Activated T-cell treated with anti-CD3 and anti-CD28 coated beads, Interleukin-2, amount 50 U/mL, for 48 hours (primary cell): ENCODE results near the gene FRY.
"Not testable (repeated sequence)": the region's sequence is repeated elsewhere in the genome, so short reads cannot be mapped to it uniquely, and the experiment has no call there.

Experiments
- DNase-seq, 2 experiments: peaks; one replicate each; pipeline ENCODE4 v3.0.0-alpha.2; 2020

The FRY gene

DNA sequence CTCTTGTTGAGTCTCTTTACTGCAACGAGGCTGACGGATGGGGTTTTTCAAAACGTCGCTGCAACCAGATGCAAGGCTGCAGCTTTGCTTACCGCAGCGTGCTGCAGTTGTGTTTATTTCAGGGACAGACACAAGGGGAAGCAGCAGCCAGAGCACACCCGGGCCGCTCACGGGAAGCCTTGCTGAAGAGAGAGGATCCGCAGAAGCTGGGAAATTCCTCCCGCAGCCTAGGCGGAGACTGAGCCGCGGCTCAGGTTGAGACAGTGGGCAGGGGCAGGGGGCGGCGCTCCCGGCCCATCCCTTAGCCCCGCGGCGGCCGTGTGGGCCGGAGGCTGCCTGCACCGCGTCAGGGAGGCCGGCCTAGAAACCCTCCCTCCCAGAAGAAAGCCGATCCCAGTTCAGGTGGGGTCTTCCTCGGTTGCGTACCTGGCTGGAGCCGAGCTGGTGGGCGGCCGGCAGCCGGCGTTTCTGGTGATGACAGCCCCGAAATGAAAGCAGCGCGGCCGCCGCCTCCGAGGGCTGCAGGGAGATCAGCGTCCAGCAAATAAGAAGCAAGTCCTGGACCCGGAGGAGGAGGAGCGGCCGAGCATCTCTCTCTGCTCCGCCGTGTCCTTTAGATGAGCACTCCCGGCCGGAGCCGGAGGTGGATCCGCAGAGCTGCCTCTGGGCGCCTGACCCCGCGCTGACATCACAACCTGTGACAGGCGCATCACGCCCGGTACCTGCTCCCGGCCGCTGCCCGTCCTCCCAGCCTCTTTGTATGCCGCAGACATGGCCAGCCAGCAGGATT is at the start of gene FRY:
Gene FRY (plus strand): TSS at position 750 of the 790 bp plus-strand sequence. CDS start 22 bp downstream, at position 772.
- peak; percentile 53 to 67 for DNase-seq

DNA sequence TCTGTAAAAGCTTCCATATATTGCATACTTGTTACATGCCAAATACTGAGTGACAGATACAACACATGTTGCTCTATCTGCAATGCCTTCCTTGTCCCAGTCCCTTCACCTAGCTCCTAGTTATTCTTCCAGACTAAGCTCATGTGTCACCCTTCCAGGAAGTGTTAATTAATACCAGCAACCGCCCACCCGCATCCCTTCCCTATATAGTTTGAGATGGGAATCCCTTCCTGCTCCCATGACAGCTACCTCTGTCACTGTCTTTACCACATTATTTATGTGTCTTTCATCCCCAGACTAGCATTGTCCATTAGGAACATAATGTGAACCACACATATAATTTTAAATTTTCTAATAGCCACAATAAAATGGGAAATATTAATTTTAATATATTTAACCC is 49.5 kb upstream of the FRY start:
- DNase-seq, result no peak

DNA sequence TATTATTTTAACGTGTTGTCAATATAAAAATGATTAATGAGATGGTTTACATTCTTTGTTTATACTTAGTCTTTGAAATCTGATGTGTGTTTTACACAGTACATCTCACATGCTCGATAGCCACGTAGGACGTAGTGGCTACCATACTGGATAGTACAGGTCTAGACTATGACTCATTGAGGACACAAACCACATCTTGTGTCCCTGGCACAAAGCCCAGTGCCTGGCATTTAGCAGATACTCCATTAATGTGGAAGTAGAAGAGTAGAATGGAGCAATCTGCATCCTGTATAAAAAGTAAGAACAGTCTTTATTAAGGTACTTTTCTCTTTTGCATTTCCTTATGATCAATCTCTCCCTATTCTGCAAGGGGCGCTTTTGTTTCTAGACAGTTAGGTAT is 49.0 kb upstream of the FRY start:
- no peak for DNase-seq

DNA sequence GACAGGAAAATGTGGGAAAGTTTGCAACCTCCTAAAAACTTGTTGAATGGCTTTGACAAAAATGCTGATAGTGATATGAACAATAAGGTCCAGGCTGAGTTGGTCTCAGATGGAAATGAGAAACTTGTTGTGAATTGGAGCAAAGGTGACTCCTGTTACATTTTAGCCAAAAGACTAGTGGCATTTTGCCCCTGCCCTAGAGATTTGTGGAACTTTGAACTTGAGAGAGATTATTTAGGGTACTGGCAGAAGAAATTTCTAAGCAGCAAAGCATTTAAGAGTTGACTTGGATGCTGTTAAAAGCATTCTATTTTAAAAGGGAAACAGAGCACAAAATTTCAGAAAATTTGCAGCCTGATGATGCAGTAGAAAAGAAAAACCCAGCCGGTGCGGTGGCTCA is 47.9 kb upstream of the FRY start:
- DNase-seq, result not testable (repeated sequence)

DNA sequence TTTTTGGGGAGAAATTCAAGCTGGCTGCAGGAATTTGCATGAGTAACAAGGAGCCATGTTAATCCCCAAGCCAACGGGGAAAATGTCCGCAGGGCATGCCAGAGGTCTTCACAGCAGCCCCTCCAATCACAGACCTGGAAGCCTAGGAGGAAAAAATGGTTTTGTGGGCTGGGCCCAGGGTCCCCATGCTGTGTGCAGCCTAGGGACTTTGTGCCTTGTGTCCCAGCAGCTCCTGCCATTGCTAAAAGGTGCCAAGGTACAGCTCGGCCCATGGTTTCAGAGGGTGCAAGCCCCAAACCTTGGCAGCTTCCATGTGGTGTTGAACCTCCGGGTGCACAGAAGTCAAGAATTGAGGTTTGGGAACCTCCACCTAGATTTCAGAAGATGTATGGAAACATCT is 47.2 kb upstream of the FRY start:
- not testable (repeated sequence) for DNase-seq

DNA sequence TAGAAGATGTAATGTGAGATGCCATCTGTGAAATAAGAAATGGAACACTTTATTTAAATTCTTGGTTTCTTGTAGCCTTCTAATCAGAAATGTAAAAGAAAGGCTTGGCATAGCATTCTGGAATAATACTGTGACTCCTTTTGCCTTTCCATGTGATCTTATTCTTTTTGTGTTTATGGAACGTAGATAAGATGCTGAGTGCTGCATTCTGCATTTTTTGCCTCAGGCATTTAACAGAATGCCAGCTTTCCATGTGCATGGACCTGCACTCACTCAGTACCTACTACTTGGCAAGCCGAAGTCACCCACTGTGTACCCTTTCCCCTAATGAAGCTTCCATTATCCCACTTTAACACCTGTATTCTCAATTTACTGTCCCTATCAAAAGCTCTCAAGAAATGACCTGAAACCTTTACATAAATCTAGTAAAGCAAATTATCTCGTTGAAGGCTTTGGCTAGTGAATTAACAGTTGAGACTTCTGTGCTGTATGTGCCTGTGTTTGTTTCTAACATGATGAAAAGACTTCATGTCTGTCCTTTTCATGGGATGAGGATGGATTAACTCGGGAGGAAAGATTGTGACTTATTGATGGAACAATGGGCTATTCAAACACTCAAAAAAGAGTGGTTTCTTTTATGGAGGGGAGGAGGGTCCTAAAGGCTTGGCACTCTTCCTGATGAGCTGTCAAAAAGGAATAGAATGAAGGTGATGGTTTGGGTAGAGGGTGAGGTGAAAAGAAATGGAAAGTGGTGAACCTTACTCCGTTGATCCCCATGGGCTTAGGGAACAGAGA is 44.7 kb upstream of the FRY start:
- no peak for DNase-seq

DNA sequence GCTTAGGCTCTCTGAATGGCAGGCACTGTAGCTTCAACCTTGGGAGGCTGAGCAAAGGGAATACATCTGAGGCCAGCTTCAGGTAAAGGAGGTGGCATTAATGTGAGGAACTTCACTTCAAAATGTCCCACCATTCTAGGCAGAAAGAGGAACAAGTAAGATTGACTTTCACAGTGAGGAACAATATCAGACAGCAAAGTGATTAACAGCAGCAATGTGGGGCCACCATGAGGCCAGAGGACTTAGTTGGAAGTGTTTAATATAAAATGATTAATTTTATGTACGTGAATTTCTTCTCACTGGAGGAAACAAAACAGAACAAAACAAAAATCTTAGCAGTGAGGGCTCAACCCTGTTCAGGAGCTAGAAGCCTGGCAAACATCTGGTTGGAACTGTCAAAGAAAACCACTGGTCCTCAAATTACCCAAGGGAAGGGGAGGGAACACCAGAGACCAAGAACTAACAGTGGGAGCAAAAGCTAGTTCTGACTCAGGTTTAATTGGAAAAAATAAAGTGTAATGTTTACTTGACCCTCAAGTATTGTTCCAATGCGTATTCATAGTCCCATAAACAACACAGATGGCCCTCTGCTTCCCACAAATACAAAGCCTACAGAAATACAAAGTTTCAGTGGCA is 43.9 kb upstream of the FRY start:
- DNase-seq, result no peak

DNA sequence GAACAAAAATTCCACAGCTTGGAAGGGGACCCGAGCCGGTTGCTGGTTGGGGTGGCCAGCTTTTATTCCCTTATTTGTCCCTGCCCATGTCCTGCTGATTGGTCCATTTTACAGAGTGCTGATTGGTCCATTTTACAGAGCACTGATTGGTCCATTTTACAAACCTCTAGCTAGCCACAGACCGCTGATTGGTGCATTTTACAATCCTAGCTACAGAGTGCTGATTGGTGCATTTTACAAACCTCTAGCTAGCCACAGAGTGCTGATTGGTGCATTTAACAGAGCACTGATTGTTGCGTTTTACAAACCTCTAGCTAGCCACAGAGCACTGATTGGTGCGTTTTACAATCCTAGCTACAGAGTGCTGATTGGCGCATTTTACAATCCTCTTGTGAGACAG is 37.2 kb upstream of the FRY start:
- DNase-seq, result not testable (repeated sequence)

DNA sequence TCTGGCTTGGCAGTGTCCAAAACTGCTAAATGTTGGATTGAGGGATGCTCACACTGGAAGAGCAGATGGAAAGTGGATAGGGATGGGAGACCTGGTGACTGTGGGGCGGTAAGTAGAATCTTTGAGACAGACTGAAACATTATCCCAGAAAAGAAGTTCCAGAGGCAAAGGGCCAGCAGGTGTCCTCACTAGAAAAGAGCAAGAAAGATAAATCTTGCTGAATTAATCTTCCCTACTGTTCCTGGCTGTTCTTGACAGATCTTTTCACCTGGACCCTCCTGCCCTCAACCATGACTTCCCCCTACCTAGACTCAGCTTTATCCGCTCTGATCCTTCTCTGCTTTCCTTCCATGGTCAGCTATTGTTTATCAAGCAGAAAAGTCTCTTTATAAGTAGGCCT is 35.0 kb upstream of the FRY start:
- DNase-seq, result no peak

DNA sequence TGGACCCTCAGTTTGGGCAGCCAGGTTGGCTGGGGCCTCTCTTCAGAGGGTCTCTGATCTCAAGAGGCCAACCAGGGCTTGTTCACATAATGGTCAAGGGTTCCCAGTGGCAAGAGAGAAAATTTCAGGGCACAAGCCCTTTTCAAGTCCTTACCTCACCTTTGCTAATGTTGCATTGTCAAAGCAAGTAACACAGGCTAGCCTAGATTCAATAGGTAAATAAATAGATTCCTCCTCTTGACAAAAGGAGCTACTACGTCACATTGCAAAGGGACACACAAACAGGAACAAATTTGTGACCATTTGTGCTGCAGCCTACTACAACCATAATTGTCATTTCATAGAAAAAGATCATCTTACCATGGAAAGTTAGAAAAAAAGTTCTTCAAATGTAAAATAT is 33.9 kb upstream of the FRY start:
- DNase-seq, result no peak

DNA sequence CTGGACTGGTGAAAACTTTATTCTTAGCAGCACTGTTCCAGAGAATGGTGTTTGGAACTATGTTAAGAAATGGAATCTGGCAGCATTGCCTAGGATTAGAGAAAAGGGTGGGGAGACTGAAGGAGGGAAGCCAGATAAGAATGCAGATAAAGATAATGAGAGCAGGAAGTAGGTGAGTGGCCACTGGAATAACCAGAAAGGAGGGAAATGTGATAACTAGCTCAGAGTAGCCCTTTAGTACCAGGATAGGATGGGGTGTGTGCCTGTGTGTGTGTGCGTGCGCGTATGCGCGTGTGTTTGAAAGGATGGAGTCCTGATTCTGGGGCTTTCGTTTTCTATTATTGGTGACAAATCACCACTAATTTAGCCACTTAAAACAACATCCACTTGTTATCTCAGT is 33.4 kb upstream of the FRY start:
- no peak for DNase-seq

DNA sequence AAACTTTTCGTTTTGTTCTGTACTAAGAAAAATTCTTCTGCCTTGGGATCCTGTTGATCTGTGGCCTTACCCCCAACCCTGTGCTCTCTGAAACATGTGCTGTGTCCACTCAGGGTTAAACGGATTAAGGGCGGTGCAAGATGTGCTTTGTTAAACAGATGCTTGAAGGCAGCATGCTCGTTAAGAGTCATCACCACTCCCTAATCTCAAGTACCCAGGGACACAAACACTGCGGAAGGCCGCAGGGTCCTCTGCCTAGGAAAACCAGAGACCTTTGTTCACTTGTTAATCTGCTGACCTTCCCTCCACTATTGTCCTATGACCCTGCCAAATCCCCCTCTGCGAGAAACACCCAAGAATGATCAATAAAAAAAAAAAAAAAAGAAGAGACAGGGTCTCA is 30.8 kb upstream of the FRY start:
- not testable (repeated sequence) for DNase-seq

DNA sequence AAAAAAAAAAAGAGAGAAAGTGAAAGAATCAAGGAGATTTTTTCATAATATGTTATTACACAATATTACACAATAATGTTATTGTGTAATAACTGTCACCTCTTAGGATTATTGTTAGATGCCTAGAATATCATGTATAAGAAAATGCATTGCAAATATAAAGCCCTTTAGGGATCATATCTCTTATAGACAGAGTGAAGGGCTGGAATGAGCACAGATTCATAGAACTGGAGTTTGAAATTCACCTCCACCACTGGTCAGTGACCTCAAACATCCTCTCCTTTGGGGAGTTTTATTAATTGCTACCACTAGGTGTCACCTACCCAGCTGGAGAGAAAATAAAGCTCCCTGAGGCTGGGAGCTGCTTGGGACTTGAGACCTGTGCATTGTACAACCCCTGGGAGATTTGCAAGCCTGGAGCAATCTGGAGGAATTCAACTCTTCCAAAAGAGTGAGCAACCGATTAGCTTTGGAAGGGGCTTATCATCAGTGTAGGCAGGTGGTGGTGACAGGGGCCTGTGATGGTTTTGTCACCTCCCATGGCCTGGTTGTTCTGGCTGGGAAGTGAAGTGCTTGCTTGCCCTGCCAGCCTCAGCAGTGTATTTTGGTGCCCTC is 30.3 kb upstream of the FRY start:
- DNase-seq, result peak in 1 of 2 experiments; percentile 17

DNA sequence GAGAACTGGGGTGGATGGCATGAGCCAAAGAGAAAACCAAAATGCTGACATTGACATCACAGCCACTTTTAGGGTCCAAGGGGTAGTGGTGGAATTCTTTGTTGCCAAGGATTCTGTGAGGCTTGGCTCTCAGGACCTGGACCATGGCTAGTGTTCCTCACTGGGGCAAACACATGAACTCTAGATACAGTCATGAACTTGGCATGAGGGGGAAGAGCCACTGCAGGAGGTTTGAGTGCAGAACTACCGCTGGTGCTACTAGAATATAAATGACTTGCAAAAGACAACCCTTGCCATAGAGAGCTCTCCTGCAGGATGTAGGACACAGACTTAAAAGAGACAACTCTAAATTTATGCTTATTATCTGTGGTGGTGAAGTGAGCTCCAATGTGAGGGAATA is 29.8 kb upstream of the FRY start:
- DNase-seq, result no peak

DNA sequence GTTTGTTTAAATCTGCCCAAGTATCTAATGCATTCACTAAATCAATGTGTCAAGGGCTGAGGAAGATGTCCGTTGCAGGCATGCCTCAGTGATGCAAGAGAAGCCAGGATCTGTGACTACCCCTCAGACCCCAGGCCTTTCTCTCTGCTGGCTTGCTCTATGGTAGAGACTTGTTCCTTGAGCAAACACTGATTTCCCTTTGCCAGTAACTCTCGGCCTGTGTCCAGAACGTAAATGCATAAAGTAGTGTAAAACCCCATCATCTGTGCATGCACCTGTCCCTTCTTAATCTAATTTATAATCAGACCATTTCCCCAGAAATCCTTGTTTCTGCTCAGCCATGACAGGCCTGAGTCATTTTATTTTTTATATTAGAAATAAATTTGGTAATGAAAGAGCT is 28.7 kb upstream of the FRY start:
- DNase-seq, result no peak

DNA sequence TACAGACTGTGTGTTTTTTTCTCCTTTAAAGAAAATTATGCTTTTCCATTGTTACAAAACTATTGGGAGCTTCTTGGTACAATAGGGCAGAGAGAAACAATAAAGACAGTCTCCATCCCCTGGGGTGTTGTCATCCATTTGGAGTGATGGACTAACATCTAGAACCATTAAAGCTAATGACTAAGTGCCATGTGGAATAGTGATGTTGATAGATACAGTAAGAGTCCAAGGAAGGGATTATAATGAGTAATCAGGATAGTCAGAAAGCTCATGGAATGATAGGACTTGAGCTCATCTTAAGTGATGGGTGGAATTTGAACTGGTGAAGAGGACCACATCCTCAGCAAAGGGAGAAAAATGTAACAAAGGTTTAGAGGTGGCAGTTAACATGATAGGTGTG is 24.1 kb upstream of the FRY start:
- no peak for DNase-seq

DNA sequence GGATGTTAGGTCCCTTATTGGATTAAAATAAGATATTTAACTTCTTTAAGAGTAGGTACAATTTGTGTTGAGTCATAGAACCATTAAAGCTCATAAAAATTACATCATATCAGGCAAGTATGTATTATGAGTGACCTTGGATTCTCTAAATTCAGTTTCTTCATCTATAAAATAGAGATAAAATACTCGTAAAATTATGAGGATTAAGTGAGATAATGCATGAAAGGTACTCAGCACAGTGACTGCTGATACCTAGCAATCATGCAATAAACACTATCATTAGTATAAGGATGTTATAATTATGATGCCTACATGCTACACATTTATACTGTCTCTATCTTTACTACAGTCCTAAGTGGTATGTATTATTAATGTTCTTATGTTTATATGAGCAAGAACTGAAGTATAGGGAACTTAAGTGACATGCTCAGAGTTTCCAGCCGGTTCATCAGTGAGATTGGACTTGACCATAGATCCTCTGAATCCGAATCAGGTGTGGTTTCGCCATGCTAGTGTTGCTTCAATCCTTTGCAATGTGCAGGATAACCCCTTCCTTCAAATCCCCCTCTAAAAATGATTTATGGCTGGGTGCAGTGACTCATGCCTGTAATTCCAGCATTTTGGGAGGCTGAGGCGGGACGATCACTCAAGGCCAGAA is 22.9 kb upstream of the FRY start:
- no peak for DNase-seq

DNA sequence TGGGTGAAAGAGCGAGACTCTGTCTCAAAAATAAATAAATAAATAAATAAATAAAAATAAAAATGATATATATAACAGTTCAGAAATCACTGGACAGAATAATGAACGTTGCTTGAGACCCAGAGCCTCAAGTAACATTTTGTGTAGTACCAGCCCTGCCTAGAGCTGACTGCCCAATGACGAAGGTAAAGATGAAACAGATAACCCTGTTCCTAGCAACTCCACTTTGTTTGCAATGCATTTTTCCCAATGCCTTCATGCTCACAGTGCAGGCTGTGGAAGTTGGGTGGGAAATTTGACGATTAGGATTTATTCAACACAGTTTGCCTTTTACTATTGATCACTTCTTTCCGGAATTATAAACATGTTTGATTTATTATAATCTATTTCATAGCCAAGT is 22.2 kb upstream of the FRY start:
- no peak for DNase-seq

DNA sequence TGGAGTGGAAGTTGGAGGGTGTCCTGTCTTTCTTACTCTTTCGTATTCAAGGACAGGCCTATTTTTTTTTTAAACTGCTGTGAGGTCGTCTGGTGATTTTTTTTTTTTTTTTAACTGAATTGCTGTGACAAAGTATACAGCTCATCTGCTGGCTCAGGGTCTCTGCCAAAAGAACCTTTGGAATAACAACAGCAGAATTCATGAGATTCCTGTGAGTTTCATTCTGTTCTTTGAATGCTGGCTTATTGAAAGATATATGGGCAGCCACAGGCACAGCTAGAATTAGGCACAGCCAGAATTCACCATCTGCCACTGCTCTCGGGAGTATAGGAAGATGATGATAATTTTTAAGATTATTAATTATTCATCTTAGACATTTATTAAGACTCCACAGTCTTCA is 21.4 kb upstream of the FRY start:
- DNase-seq, result no peak

DNA sequence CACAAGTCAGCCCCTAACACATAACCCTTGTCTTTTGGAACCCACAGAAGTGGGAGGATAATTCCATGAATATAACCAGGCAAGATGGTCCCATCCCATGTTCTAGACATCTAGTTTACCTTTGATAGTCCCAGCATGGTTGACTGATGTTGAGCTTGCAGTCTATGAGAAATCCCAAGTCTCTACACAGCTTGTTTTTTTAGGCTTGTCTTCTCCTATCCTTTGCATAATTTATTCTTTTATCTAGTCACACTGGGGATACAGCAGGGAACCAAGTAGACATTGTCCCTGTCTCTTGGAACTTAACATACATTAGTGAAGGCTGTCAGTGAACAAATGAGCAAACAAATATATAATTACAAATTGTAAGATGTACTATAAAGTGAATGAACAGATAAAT is 19.6 kb upstream of the FRY start:
- no peak for DNase-seq

DNA sequence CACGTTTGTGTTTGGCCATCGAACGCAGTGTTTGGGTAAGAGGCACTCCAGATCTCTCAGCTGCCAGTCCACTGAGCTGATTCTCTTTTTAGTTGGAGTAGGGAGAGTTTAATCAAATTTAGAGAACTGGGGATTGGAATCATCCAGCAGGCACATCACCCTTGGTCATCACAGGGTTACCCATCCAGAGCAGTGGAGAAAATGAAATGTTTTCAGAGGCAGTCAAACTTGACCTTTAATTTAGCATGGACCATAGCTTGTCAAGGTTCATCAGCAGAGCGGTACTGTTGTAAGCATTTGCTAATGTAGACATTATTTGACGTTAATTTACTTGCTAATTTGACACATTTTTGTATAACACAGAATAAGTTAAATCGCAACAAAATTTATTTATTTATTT is 18.4 kb upstream of the FRY start:
- DNase-seq, result no peak

DNA sequence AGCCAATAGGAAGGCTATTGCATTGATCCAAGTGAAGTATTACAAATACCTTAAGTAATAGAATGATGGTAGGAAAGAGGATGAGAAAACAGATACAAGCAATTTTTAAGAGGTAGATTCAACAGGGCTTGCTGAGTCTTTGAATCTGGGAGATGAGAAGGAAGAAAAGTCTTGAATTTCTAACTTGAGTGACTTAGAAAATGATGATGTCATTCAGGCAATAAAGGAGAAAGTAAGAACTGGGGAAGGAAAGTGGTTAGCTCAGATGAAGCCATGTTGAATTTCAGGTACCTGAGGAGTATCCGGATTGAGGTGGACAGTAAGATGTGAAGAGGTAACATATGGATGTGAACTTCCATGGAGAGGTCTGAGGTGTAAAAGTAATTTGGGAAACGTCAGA is 15.5 kb upstream of the FRY start:
- DNase-seq, result no peak

DNA sequence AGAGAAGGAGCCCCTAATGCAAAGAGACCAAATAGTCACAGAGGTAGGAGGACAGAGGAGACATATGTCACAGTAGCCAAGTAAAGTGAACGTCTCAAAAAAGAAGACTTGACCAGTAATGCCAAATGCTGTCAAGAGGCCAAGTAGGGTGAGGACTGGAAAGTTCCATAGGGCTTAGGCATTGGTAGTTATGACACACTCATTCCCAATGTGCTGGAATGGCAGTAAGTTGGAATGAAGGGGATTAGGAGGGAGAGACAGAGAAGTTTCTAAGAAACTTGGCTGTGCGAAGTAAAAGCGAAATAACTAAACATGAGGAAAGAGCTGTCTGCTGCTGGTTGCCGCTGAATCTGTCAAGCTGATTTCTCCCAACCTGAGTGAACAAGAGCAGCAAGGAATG is 14.9 kb upstream of the FRY start:
- no peak for DNase-seq
